Inflammatory macrophage treated with lipopolysaccharide for 1 hour (primary cell): ENCODE measurements around the gene BABAM2.
"Not testable (repeated sequence)": the region's sequence is repeated elsewhere in the genome, so short reads cannot be mapped to it uniquely, and the experiment has no call there.

Experiments
- DNase-seq, 2 donors: peaks; one replicate each; pipeline ENCODE4 v3.0.0-alpha.2; 2020 to 2022

Gene BABAM2

DNA sequence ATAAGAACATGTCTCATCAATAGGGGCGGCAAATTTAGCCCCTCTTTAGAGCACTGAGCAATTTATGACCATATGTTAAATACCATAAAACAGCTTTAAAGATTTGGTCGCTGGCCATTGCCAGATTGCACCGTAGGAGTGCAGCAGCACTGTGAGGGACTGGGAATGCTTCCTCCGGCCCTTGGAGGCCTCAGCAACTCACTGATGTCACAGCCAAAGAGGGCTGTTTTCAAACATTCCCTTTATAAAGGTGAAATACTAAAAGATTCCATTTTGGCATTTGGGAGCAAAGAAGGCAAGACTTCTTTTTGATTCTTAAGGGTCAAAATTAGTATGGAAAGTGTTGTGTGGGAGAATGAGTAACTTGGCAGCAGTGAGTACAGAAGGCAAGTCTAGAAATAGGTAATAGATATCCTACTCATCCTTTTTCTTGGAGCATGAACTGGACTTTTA lies 63.7 kb downstream of the BABAM2 start:
- no peak for DNase-seq

- DNase-seq: peak; percentile 65 to 71
Observed at GRCh38 chr2:27954771-27955383, 64.3 kb downstream of the BABAM2 start.

GRCh38 chr2:27955384-27956161 lies 65.0 kb downstream of the BABAM2 start:
- peak; percentile 28 to 38 for DNase-seq

DNA sequence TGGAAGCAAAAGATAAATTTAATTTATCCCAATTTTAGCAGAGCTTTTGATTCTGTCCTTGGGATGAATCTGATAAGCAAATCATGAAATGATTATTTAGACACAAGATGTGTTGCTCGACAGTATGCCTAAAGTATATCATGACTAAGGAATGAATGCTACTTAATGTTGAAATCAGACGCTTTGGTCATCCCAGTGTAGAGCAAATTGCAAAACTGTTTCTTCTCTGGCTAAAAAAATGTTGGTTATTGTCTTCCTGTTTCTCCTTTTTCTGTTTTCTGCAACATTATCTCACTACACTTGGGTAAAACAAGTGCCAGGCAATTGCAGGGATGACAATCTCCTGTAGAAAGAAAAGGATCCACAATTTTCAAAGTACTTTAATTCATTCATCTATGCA lies 66.4 kb downstream of the BABAM2 start:
- peak; percentile 91 to 93 for DNase-seq

GRCh38 chr2:27958711-27959378 lies 68.3 kb downstream of the BABAM2 start:
- peak in 1 of 2 donors; percentile 12 for DNase-seq

GRCh38 chr2:27959496-27959895 lies 69.0 kb downstream of the BABAM2 start:
- DNase-seq: peak; percentile 57 to 68

DNA sequence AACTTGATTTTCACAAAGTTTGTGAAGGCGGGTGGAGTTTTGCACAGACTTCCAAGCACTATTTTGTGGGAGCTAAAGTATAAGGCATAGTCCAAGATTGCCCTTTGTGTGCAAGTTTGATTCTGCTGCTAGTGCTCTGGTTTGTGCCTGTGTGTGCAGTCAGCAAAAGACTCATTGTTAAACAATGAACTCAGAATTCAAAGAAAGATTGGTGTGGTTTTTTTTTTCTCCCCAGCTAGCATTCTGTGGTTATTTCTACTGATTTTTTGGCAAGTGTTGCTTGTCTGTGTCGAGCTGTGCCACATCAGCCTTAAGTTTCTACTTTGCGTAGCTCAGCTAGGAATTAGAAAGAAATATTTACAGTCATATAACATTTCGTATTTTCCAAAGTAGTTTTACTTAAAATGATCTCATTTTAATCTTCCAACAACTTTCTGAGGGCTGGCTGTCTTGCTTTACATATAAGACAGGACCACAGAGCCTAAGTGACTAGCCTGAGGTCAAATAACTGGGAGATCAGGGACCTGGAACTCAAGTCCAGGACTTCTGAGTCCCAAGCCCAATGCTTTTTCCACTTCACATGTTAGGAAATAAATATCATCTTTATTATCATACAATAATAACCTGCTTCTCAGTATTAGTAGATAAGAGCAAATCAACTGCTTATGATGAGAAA lies 69.8 kb downstream of the BABAM2 start:
- no peak for DNase-seq

DNA sequence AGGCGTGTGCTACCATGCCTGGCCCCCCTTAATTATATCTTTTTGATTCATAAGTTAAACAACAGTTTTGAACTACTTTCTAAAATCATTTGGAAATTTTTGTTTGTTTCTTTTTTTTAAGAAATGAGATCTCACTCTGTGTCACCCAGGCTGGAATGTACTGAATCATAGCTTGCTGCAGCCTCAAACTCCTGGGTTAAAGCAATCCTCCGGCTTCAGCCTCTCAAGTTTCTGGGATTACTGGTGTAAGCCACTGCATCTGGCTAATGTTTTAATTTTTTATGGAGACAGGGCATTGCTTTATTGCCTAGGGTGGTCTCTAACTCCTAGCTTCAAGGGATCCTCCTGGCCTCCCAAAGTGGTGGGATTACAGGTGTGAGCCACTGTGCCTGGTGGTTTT lies 71.5 kb downstream of the BABAM2 start:
- no peak for DNase-seq

DNA sequence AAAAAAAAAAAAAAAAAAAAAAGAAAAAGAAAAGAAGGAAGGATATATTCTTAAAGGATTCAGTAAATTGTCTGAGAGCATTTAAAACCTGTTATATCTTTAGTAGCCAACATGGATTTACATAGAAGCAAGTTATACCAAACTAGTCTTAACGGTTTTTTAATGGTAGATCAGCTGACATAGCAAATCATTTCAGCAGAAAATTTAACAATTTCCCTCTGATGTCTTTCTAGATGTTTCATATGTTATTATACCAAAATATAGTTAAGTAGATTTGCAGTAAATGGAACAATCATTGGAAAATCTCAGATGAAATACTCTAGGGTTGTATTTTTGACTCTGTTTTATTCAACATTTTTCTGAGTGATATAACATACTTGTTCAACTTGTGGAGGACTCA lies 72.9 kb downstream of the BABAM2 start:
- no peak for DNase-seq

DNA sequence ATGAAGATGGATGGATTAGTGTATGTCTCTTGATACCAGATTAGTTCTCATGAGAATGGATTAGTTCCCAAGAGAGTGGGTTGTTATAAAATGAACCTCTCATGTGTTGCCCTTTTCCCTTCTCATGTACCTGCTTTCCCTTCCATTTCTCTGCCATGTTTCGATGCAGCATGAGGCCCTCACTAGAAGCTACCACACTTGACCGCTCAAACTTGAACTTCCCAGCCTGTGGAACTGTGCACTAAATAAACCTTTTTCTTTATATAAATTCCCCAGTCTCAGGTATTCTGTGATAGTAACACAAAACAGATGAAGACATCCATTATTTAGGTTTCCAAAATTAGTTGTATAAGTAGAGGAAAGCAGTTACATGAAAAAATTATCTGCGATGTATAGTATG lies 73.5 kb downstream of the BABAM2 start:
- DNase-seq: no peak

DNA sequence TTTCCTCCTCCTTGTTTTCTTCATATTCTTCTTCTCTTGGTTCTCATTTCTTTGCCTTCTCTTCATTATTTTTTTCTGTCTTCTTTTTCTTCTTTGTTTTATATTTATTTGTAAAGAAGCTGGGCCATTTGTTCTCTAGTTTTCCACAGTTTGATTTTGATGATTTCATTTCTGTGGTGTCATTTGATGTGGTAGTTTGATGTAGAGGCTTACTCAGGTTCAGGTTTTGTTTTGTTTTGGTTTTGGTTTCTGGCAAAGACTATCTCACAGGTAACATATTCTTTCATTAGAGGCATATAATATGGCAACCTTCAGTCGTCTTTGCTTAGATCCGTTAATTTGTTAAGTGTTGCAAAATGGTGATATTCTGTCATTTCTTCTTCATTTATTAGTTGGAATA lies 75.3 kb downstream of the BABAM2 start:
- no peak for DNase-seq

- DNase-seq: no peak
Observed at GRCh38 chr2:27966466-27966865, 75.9 kb downstream of the BABAM2 start.

DNA sequence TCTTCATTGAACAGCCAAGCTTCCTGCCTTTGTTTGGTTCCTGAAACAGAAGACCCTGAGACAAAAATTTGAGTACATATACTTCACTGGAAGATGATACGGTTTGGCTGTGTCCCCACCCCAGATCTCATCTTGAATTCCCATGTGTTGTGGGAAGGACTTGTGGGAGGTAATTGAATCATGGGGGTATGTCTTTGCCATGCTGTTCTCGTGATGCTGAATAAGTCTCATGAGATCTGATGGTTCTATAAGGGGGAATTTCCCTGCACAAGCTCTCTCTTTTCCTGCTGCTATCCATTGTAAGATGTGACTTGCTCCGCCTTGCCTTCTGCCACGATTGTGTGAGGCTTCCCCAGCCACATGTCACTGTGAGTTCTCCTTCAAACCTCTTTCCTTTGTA lies 76.5 kb downstream of the BABAM2 start:
- DNase-seq: peak in 1 of 2 donors; percentile 65

GRCh38 chr2:27968045-27968444 lies 77.5 kb downstream of the BABAM2 start:
- DNase-seq: not testable (repeated sequence)

DNA sequence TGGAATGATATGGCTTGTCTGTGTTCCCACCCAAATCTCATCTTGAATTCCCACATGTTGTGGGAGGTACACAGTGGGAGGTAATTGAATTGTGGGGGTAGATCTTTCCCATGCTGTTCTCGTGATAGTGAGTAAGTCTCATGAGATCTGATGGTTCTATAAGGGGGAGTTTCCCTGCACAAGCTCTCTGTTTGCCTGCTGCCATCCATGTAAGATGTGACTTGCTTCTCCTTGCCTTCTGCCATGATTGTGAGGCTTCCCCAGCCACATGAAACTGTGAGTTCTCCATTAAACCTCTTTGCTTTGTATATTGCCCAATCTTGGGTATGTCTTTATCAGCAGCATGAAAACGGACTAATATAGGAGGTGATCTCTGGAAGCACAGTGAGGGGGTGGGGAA lies 78.4 kb downstream of the BABAM2 start:
- not testable (repeated sequence) for DNase-seq

DNA sequence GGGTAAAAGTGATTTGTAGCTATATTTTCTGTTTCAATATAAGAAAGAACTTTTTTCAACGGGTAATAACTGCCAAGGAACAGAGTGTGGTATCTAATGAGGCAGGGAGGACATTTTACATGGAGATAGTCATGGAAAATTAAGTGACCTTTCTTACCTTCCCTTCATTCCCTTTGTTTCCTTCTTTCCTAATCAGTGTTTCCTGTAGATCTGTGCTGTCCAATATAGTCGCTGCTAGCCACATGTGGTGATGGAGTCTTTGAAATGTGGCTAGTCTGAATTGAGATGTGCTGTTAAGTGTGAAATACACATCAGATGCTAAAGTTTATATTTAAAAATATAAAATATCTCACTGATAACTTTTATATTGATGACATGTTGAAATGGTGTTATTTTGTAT lies 81.8 kb downstream of the BABAM2 start:
- no peak for DNase-seq

- DNase-seq: no peak
Observed at GRCh38 chr2:27973592-27973991, 83.1 kb downstream of the BABAM2 start.

DNA sequence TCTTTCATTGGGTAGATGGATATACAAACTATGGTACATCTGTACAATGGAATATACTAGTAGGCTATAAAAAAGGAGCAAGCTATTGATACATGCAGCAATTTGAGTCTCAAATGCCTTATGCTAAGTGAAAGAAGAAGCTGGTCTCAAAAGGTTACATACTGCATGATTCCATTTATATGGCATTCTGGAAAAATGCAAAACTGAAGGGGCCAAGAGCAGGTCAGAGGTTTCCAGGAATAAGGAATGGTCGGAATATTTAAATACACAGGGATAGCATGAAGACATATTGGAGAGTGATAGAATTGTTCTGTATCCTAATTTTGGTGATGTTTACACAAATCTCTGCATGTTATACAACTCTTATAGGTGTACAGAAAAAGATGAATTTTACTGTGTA lies 85.8 kb downstream of the BABAM2 start:
- DNase-seq: no peak

DNA sequence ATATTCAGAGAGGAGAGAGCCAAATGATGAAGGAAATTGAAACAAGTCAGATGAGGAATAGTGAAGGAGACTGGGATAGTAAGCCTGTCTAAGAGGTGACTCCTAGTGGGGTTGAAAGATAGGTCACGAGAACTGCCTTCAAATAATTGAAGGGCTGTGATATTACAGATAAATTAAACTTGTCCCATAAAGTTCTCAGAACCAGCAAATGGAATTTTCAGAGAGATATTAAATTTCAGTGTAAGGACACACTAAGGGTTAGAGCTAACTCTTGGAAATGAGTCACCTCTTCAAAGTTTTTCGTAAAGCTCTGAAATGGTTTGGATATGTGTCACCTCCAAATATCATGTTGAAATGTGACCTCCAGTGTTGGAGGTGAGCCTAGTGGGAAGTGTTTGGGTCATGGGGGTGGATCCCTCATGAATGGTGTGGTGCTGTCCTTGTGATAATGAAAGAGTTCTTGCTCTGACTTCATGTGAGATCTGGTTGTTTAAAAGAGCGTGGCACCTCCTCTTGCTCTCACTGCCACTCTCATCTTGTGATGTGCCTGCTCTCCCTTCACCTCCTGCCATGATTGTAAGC lies 87.3 kb downstream of the BABAM2 start:
- DNase-seq: peak; percentile 9 to 17

GRCh38 chr2:27978761-27979160 lies 88.2 kb downstream of the BABAM2 start:
- not testable (repeated sequence) for DNase-seq

DNA sequence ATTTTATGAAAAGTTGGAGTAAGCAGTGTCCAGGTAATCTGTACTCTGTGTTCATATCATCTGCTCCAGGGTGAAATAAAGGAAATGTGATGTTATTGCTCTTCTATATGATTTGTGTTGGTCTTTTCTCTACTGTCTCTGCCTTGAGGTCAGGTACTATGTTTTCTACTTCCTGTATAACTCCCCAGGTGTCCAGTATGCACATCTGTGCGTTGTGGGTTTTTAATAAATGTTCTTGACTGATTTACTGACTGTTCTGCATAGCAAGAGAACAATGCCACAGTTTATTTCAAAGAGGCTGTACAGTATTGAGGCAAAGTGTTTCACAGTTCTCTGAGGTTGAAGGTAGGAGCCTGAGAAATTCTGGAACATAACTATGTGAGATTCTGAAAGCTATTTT lies 89.7 kb downstream of the BABAM2 start:
- no peak for DNase-seq

DNA sequence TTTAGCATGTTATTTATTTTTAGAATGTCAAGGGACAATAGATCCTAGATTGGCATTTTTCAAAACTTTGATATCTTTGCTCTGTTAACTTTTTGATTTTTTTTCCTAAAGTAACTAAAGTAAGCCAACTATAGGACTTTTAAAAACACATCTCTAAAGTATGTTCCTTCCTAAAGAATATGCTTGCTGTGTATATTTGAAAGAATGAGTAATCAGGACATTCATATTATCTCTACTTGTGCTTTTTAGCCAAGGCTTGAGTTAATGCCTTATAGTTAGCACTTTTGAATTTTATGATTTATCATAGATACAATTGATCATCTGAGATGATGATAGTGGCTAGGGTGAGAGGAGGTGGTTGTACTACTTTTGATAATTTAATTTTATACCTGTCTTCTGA lies 93.6 kb downstream of the BABAM2 start:
- no peak for DNase-seq

DNA sequence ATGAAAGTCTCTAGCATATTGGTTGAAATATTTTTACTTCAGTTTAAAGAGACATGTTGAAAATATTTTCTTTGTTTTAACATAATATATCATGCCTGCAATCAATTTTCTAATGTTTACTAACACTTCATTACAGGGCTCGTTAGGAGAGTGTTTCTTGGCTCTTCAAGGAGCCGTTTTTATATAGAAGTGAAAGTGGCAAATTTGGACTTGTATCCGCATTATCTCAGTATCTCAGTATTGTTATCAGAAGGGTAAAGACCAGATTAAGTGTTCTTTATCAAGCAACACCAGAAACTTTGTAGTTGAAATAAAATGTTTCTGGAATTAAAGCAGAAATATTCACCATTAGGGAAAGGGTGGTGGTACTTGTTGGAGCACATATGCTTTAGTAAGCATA lies 97.8 kb downstream of the BABAM2 start:
- no peak for DNase-seq
